Ishikawa (cell line): Measurements from ENCODE around the gene SEMA6A.

ENCODE experiments used
- CEBPB ChIP-seq: IDR thresholded peaks from 2 replicates; pipeline ENCODE4 v1.6.1; 2012
- CREB1 ChIP-seq: IDR thresholded peaks from 2 replicates; pipeline ENCODE4 v1.6.1; 2012; ENCODE audit warnings: low read depth
- EGR1 ChIP-seq: IDR thresholded peaks from 2 replicates; pipeline ENCODE4 v1.6.1; 2012
- EP300 ChIP-seq: IDR thresholded peaks from 2 replicates; pipeline ENCODE4 v1.6.1; 2012; ENCODE audit warnings: borderline replicate concordance
- MAX ChIP-seq: IDR thresholded peaks from 2 replicates; pipeline ENCODE4 v1.6.1; 2012
- NFIC ChIP-seq: IDR thresholded peaks from 2 replicates; pipeline ENCODE4 v1.6.1; 2012
- TAF1 ChIP-seq: IDR thresholded peaks from 2 replicates; pipeline ENCODE4 v1.6.1; 2012; ENCODE audit warnings: low read depth, mild to moderate bottlenecking
- TF ChIP-seq, protein P1 (sequence below): IDR thresholded peaks from 2 replicates; pipeline ENCODE4 v1.6.1; 2012; ENCODE audit warnings: low read depth, mild to moderate bottlenecking
- TF ChIP-seq, protein P2 (sequence below): IDR thresholded peaks from 2 replicates; pipeline ENCODE4 v1.6.1; 2012

GRCh38 chr5:116550082-116550481 is 24.5 kb downstream of the SEMA6A start:
- no peak for TF ChIP-seq EGR1
- TF ChIP-seq MAX, result no peak
- TF ChIP-seq, protein P1, sequence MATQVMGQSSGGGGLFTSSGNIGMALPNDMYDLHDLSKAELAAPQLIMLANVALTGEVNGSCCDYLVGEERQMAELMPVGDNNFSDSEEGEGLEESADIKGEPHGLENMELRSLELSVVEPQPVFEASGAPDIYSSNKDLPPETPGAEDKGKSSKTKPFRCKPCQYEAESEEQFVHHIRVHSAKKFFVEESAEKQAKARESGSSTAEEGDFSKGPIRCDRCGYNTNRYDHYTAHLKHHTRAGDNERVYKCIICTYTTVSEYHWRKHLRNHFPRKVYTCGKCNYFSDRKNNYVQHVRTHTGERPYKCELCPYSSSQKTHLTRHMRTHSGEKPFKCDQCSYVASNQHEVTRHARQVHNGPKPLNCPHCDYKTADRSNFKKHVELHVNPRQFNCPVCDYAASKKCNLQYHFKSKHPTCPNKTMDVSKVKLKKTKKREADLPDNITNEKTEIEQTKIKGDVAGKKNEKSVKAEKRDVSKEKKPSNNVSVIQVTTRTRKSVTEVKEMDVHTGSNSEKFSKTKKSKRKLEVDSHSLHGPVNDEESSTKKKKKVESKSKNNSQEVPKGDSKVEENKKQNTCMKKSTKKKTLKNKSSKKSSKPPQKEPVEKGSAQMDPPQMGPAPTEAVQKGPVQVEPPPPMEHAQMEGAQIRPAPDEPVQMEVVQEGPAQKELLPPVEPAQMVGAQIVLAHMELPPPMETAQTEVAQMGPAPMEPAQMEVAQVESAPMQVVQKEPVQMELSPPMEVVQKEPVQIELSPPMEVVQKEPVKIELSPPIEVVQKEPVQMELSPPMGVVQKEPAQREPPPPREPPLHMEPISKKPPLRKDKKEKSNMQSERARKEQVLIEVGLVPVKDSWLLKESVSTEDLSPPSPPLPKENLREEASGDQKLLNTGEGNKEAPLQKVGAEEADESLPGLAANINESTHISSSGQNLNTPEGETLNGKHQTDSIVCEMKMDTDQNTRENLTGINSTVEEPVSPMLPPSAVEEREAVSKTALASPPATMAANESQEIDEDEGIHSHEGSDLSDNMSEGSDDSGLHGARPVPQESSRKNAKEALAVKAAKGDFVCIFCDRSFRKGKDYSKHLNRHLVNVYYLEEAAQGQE, result no peak
- no peak for TF ChIP-seq NFIC
- TF ChIP-seq EP300, result no peak
- TF ChIP-seq, protein P2, sequence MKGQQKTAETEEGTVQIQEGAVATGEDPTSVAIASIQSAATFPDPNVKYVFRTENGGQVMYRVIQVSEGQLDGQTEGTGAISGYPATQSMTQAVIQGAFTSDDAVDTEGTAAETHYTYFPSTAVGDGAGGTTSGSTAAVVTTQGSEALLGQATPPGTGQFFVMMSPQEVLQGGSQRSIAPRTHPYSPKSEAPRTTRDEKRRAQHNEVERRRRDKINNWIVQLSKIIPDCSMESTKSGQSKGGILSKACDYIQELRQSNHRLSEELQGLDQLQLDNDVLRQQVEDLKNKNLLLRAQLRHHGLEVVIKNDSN, result no peak
- TF ChIP-seq CEBPB, result no peak
- no peak for TF ChIP-seq TAF1
- no peak for TF ChIP-seq CREB1
